Tibial nerve (tissue), 4 donors: ENCODE data around the gene ALDOA. TPM values are rescaled to one million over a fixed set of nuclear protein-coding genes. Genes with fewer than 3 reads are reported as not detected.

Experiments
- DNase-seq, 2 donors: peaks; one replicate each; pipeline ENCODE4 v3.0.0-alpha.2; 2019; ENCODE audit warnings: low spot score in 2 of 2
- H3K27ac ChIP-seq, 4 donors: fragments of 200-600 bp; sonication (generic) in 3 of 4; one replicate each; pipeline ENCODE4 v1.5.1; 2017 to 2019; ENCODE audit warnings: mild to moderate bottlenecking in 1 of 4
- H3K27me3 ChIP-seq, 2 donors: fragments of 200-600 bp; sonication (generic) in 1 of 2; one replicate each; pipeline versions ENCODE4 v1.5.1 to v1.6.0; 2017 to 2019
- H3K36me3 ChIP-seq, 3 donors: fragments of 200-600 bp; sonication (generic); one replicate each; pipeline ENCODE4 v1.5.1; 2018 to 2019
- H3K4me1 ChIP-seq, 4 donors: fragments of 200-600 bp; sonication (generic) in 3 of 4; one replicate each; pipeline ENCODE4 v1.5.1; 2017 to 2019
- H3K4me3 ChIP-seq, 4 donors: fragments of 200-600 bp; sonication (generic) in 3 of 4; one replicate each; pipeline ENCODE4 v1.5.1; 2017 to 2019; ENCODE audit warnings: mild to moderate bottlenecking in 1 of 4, moderate library complexity in 1 of 4
- H3K9me3 ChIP-seq, 4 donors: fragments of 200-600 bp; sonication (generic) in 3 of 4; one replicate each; pipeline ENCODE4 v1.5.1; 2017 to 2019
- EP300 ChIP-seq, 2 donors: sonication (generic); formaldehyde crosslinking; IDR thresholded peaks; one replicate each; pipeline ENCODE4 v1.6.1; 2017; ENCODE audit warnings: antibody characterized with exemption in 2 of 2, mild to moderate bottlenecking in 1 of 2
- POLR2A ChIP-seq, 2 donors: fragments of 450-650 bp; IDR thresholded peaks; one replicate each; pipeline ENCODE4 v1.6.1; 2017; ENCODE audit warnings: antibody characterized with exemption in 2 of 2, mild to moderate bottlenecking in 2 of 2, moderate library complexity in 2 of 2
- WGBS, 2 donors: methylation state at CpG; one replicate each; pipeline ENCODE4 v1.1.5; 2018; 5-methylcytosine and 5-hydroxymethylcytosine counted together
- total RNA-seq, 4 donors: library from RNA; depleted of rRNA; stranded (reverse); fragments of >200 nt; gene quantifications; one replicate each; pipeline ENCODE4 v1.1.0, GENCODE V29; 2016
- TF ChIP-seq, protein P1 (sequence below), 5 experiments: fragments of 200-600 bp in 3 of 5; fragments of 450-650 bp in 2 of 5; sonication (generic) in 3 of 5; IDR thresholded peaks; one replicate each; pipeline ENCODE4 v1.5.1; 2016 to 2019; ENCODE audit warnings: antibody characterized with exemption in 5 of 5, mild to moderate bottlenecking in 3 of 5, moderate library complexity in 2 of 5

The ALDOA gene
- total RNA-seq, 4 donors from 2014 or later = 474 to 649 (median 487) TPM

DNA sequence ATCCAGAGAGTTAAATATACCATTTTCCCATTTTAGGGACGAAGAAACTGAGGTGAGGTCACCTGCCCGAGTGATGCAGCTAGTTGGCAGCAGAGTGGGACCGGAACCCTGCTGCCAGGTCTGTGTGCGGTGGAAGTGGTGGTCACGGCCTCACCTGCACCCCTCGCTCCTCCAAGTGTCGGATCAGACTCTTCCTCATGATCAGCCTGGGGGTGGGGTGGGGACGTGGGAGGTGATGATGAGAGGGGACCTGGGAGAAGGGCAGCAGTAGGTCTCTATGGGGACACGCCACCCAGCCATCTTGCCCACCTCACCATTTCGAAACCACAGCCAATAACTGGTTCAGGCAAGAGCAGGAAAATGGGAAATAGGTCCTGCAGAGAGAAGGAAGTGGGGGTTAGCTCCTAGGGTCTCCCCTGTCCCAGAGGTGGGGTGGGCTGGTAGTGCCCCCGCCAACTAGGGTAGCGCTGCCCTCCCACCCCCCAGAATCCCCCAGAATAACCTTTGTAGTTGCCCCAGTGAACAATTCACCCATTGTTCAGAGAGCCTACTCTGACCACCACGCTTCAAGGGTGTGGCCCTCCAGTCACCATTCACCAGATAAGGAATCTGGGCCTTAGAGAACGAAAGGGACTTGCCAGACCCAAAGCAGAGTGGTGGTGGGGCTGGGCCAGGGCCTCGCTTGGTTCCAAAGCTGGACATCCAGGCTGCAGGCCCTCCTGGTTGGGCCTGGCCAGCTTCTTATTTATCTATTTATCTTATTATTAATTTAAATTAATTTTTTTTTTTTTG is 42.7 kb downstream of the ALDOA start:
- DNase-seq = no peak
- TF ChIP-seq EP300 (IDR thresholded peaks at IDR 0.05) = no peak
- no peak for TF ChIP-seq POLR2A (IDR thresholded peaks at IDR 0.05)
- TF ChIP-seq, protein P1, sequence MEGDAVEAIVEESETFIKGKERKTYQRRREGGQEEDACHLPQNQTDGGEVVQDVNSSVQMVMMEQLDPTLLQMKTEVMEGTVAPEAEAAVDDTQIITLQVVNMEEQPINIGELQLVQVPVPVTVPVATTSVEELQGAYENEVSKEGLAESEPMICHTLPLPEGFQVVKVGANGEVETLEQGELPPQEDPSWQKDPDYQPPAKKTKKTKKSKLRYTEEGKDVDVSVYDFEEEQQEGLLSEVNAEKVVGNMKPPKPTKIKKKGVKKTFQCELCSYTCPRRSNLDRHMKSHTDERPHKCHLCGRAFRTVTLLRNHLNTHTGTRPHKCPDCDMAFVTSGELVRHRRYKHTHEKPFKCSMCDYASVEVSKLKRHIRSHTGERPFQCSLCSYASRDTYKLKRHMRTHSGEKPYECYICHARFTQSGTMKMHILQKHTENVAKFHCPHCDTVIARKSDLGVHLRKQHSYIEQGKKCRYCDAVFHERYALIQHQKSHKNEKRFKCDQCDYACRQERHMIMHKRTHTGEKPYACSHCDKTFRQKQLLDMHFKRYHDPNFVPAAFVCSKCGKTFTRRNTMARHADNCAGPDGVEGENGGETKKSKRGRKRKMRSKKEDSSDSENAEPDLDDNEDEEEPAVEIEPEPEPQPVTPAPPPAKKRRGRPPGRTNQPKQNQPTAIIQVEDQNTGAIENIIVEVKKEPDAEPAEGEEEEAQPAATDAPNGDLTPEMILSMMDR (IDR thresholded peaks at IDR 0.05) = no peak
- WGBS, 2 donors = 78 to 84% methylated on average over 15 of the region's 15 CpGs
- H3K9me3 ChIP-seq = no peaks in the 10 kb centered on the region
- H3K4me1 ChIP-seq = peaks cover 0 to 4% (median under 1%) of the 10 kb centered on the region in 4 donors
- H3K36me3 ChIP-seq = peaks cover 0 to 96% (median 10%) of the 10 kb centered on the region in 3 donors
- H3K4me3 ChIP-seq = no peak overlapping the region
- no peaks in the 10 kb centered on the region for H3K27me3 ChIP-seq
- no peak overlapping the region for H3K27ac ChIP-seq

DNA sequence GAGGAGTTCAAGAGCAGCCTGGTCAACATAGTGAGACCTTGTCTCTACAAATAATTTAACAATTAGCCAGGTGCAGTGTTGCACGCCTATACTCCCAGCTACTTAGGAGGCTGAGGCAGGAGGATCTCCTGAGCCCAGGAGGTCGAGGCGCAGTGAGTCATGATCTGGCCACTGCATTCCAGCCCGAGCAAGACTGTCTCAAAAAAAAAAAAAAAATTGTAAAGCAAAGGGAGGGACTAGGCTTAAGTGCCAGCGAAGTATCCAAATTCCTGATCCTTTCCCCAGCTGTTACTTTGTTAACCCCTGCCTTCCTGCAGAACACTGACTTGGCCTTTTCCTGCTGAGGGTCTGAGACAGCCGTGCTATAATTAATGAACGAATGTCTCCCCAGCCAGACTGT is 45.1 kb downstream of the ALDOA start:
- WGBS, 2 donors = 53 to 55% methylated on average over 7 of the region's 7 CpGs
- no peak for DNase-seq
- Histone ChIP-seq H3K27me3 (no peaks in the 10 kb centered on the region), H3K9me3 (no peaks in the 10 kb centered on the region), H3K36me3 (peaks cover 0 to 99% (median 10%) of the 10 kb centered on the region in 3 donors), H3K27ac (no peak overlapping the region), H3K4me1 (peaks cover 0 to 16% (median 4%) of the 10 kb centered on the region in 4 donors), H3K4me3 (no peak overlapping the region)
- TF ChIP-seq POLR2A (IDR thresholded peaks at IDR 0.05) = no peak
- TF ChIP-seq EP300 (IDR thresholded peaks at IDR 0.05) = no peak
- TF ChIP-seq, protein P1 (IDR thresholded peaks at IDR 0.05) = no peak

GRCh38 chr16:30112197-30113030 is 46.9 kb downstream of the ALDOA start:
- H3K4me1 ChIP-seq = peaks cover 0 to 16% (median 4%) of the 10 kb centered on the region in 4 donors
- H3K36me3 ChIP-seq = peaks cover 0 to 99% (median 22%) of the 10 kb centered on the region in 3 donors
- no peaks in the 10 kb centered on the region for H3K27me3 ChIP-seq
- H3K4me3 ChIP-seq = no peak overlapping the region
- peak overlapping the region in 1 of 4 donors; percentile 48 for H3K27ac ChIP-seq
- DNase-seq = no peak
- WGBS, 2 donors = 77 to 80% methylated on average over 22 to 29 of the region's 29 CpGs
- TF ChIP-seq EP300 (IDR thresholded peaks at IDR 0.05) = no peak
- TF ChIP-seq, protein P1 (IDR thresholded peaks at IDR 0.05) = peak; percentile 33 to 67 (median 60)
- no peak for TF ChIP-seq POLR2A (IDR thresholded peaks at IDR 0.05)
- no peaks in the 10 kb centered on the region for H3K9me3 ChIP-seq

- Histone ChIP-seq H3K9me3 (no peaks in the 10 kb centered on the region), H3K27ac (peak within 1 kb of the TSS in 2 of 4 donors; percentile 29 to 48), H3K4me3 (no peak within 1 kb of the TSS), H3K4me1 (peaks cover 0 to 16% (median 4%) of the 10 kb centered on the region in 4 donors), H3K27me3 (no peaks in the 10 kb centered on the region), H3K36me3 (peaks cover 0 to 99% (median 30%) of the 10 kb centered on the region in 3 donors)
- TF ChIP-seq EP300 (IDR thresholded peaks at IDR 0.05) = no peak
- TF ChIP-seq, protein P1 (IDR thresholded peaks at IDR 0.05) = peak in 1 of 5 experiments; percentile 4
- no peak for TF ChIP-seq POLR2A (IDR thresholded peaks at IDR 0.05)
- 71 to 72% methylated on average over 20 of the region's 20 CpGs for WGBS, 2 donors
- DNase-seq = no peak
These were observed 47.6 kb downstream of the ALDOA start, which contains the start of gene GDPD3 for GRCh38 chr16:30113031-30113710. Gene GDPD3, minus strand, starts transcription at chr16:30113537. Its CDS starts 59 bp downstream, at chr16:30113478.
